Stimulated activated CD8-positive, alpha-beta memory T cell treated with anti-CD3 and anti-CD28 coated beads, Interleukin-7, amount 100 ng/mL, for 48 hours (primary cell): ENCODE results near the gene ALDH3B1.

Experiments used
- DNase-seq, 2 donors: peaks; one replicate each; pipeline ENCODE4 v3.0.0-alpha.2; 2020; ENCODE audit warnings: low read depth in 1 of 2; ENCODE audit errors: extremely low read depth in 1 of 2

ALDH3B1 gene

GRCh38 chr11:67997475-67997921 lies 12.6 kb upstream of the ALDH3B1 start:
- no peak for DNase-seq

- DNase-seq = no peak
Observed at GRCh38 chr11:67998150-67999045, 11.7 kb upstream of the ALDH3B1 start.

- DNase-seq = no peak
Observed at GRCh38 chr11:67999201-67999629, 10.9 kb upstream of the ALDH3B1 start.

GRCh38 chr11:67999704-68000103 lies 10.4 kb upstream of the ALDH3B1 start:
- no peak for DNase-seq

GRCh38 chr11:68002575-68002937 lies 7.6 kb upstream of the ALDH3B1 start:
- no peak for DNase-seq

- no peak for DNase-seq
Observed at GRCh38 chr11:68002938-68003845, 6.9 kb upstream of the ALDH3B1 start.

- peak; percentile 63 to 73 for DNase-seq
Observed at GRCh38 chr11:68003846-68004550, 6.1 kb upstream of the ALDH3B1 start, which contains the start of gene UNC93B1. Gene UNC93B1, minus strand, starts transcription at chr11:68004097. Its CDS starts 54 bp downstream, at chr11:68004043.

- DNase-seq = no peak
Observed at GRCh38 chr11:68004551-68005335, 5.4 kb upstream of the ALDH3B1 start.

- no peak for DNase-seq
Observed at GRCh38 chr11:68006606-68007166, 3.4 kb upstream of the ALDH3B1 start.

GRCh38 chr11:68007498-68008380 lies 2.4 kb upstream of the ALDH3B1 start:
- DNase-seq = no peak

GRCh38 chr11:68008381-68009337 lies 1.5 kb upstream of the ALDH3B1 start:
- DNase-seq = no peak

- DNase-seq = no peak
Observed at GRCh38 chr11:68009391-68010089, 587 bp upstream of the ALDH3B1 start.

- DNase-seq = no peak
Observed at GRCh38 chr11:68011051-68011943, 1.2 kb downstream of the ALDH3B1 start.

GRCh38 chr11:68012044-68012842 lies 2.1 kb downstream of the ALDH3B1 start:
- no peak for DNase-seq
